Ishikawa (cell line): ENCODE data around the gene ENPP3.

Experiments
- CEBPB ChIP-seq: IDR thresholded peaks from 2 replicates; pipeline ENCODE4 v1.6.1; 2012
- CREB1 ChIP-seq: IDR thresholded peaks from 2 replicates; pipeline ENCODE4 v1.6.1; 2012; ENCODE audit warnings: low read depth
- EGR1 ChIP-seq: IDR thresholded peaks from 2 replicates; pipeline ENCODE4 v1.6.1; 2012
- EP300 ChIP-seq: IDR thresholded peaks from 2 replicates; pipeline ENCODE4 v1.6.1; 2012; ENCODE audit warnings: borderline replicate concordance
- FOXM1 ChIP-seq: IDR thresholded peaks from 2 replicates; pipeline ENCODE4 v1.6.1; 2012; ENCODE audit warnings: low read depth, borderline replicate concordance
- NFIC ChIP-seq: IDR thresholded peaks from 2 replicates; pipeline ENCODE4 v1.6.1; 2012
- RAD21 ChIP-seq: IDR thresholded peaks from 2 replicates; pipeline ENCODE4 v1.6.1; 2012; ENCODE audit warnings: low read depth
- TAF1 ChIP-seq: IDR thresholded peaks from 2 replicates; pipeline ENCODE4 v1.6.1; 2012; ENCODE audit warnings: low read depth, mild to moderate bottlenecking
- TCF12 ChIP-seq: IDR thresholded peaks from 2 replicates; pipeline ENCODE4 v1.6.1; 2012; ENCODE audit warnings: low read depth
- TEAD4 ChIP-seq: IDR thresholded peaks from 2 replicates; pipeline ENCODE4 v1.6.1; 2012
- YY1 ChIP-seq: IDR thresholded peaks from 2 replicates; pipeline ENCODE4 v1.6.1; 2012; ENCODE audit warnings: low read depth
- ZBTB7A ChIP-seq: IDR thresholded peaks from 2 replicates; pipeline ENCODE4 v1.6.1; 2012; ENCODE audit warnings: low read depth
- TF ChIP-seq, protein P1 (sequence below): IDR thresholded peaks from 2 replicates; pipeline ENCODE4 v1.6.1; 2012
- TF ChIP-seq, protein P2 (sequence below): IDR thresholded peaks from 2 replicates; pipeline ENCODE4 v1.6.1; 2012; ENCODE audit warnings: low read depth, mild to moderate bottlenecking
- TF ChIP-seq, protein P3 (sequence below): IDR thresholded peaks from 2 replicates; pipeline ENCODE4 v1.6.1; 2012

Gene ENPP3

DNA sequence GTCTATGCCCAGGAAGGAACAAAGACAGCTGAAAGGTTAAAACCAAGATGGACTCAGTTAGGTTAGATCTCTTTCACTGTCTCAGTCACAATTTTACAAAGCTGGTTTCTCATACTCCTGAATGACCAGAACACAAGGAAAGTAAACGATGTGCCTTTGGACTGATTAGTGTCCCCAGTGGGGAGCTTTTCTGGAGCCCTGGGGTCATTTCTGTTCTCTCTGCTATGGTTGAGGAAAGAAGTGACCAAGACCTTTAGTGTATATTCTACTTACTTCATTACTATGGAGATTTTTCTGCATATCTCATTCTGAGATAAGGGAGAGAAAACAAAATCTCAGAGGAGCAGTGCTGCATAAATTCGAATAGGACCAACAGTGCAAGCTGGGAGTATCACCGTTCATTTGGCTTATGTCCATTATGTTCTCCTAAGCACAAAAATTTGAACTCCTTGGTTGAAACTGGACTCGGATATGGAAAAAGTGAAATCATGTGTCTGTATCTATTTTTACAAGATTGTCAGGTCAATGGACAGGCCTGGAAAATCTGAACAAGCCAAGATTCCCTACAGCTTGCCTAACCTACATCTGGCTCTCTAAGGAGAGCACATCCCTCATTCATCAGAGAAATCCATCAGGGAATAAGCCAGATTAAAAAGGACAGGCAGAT, 136.3 kb downstream of the ENPP3 start:
- no peak for TF ChIP-seq TAF1
- no peak for TF ChIP-seq YY1
- no peak for TF ChIP-seq TCF12
- TF ChIP-seq FOXM1 = no peak
- no peak for TF ChIP-seq RAD21
- TF ChIP-seq NFIC = no peak
- TF ChIP-seq, protein P1, sequence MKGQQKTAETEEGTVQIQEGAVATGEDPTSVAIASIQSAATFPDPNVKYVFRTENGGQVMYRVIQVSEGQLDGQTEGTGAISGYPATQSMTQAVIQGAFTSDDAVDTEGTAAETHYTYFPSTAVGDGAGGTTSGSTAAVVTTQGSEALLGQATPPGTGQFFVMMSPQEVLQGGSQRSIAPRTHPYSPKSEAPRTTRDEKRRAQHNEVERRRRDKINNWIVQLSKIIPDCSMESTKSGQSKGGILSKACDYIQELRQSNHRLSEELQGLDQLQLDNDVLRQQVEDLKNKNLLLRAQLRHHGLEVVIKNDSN = no peak
- no peak for TF ChIP-seq CEBPB

DNA sequence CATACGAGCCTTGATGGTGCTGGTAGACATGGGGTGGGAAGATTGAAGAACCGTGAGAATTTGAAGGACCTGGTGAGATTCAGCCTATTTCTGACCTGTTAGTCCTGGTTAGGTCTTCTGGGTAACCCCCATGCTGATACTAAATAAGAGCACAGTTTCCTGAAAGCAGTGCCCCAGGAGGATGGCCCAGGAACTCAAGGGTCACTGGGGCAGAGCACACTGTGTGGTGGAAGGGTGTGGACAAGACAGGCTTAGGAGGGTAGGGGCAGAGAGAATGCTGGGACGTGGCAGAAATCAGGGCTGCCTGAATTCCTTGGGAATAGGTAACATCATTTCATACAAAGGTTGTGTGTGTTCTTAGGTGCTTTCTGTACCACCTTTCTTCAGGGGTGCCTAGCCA, 138.8 kb downstream of the ENPP3 start:
- TF ChIP-seq TEAD4 (no peak), NFIC (no peak), CEBPB (no peak), TAF1 (no peak), RAD21 (no peak), CREB1 (no peak), YY1 (no peak), EGR1 (no peak), TCF12 (no peak)
- TF ChIP-seq, protein P2, sequence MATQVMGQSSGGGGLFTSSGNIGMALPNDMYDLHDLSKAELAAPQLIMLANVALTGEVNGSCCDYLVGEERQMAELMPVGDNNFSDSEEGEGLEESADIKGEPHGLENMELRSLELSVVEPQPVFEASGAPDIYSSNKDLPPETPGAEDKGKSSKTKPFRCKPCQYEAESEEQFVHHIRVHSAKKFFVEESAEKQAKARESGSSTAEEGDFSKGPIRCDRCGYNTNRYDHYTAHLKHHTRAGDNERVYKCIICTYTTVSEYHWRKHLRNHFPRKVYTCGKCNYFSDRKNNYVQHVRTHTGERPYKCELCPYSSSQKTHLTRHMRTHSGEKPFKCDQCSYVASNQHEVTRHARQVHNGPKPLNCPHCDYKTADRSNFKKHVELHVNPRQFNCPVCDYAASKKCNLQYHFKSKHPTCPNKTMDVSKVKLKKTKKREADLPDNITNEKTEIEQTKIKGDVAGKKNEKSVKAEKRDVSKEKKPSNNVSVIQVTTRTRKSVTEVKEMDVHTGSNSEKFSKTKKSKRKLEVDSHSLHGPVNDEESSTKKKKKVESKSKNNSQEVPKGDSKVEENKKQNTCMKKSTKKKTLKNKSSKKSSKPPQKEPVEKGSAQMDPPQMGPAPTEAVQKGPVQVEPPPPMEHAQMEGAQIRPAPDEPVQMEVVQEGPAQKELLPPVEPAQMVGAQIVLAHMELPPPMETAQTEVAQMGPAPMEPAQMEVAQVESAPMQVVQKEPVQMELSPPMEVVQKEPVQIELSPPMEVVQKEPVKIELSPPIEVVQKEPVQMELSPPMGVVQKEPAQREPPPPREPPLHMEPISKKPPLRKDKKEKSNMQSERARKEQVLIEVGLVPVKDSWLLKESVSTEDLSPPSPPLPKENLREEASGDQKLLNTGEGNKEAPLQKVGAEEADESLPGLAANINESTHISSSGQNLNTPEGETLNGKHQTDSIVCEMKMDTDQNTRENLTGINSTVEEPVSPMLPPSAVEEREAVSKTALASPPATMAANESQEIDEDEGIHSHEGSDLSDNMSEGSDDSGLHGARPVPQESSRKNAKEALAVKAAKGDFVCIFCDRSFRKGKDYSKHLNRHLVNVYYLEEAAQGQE = no peak
- TF ChIP-seq, protein P3, sequence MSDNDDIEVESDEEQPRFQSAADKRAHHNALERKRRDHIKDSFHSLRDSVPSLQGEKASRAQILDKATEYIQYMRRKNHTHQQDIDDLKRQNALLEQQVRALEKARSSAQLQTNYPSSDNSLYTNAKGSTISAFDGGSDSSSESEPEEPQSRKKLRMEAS = no peak
- TF ChIP-seq, protein P1 = no peak

DNA sequence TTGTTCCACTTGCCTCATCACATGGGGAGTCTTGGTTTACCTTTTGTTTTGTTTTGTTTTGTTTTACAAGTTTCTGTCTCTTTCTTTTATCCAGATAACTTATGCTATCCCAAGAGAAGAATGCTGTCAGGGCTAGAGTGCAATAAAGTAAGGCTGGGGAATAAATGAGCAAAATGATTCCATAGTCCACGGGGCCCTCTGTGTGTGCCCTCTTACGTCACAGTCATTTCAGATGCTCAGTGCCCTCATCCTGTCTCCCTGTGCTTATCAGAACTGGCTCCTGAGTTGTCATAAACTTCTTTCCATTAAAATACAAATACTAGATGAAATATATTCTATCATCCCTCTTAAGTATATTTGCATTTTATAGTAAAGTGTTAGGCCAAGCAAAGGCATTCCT, 139.9 kb downstream of the ENPP3 start:
- TF ChIP-seq TAF1 (no peak), RAD21 (no peak), NFIC (no peak), FOXM1 (no peak), EP300 (no peak), ZBTB7A (no peak), YY1 (no peak), TEAD4 (no peak), CREB1 (no peak), EGR1 (no peak), TCF12 (no peak)
- TF ChIP-seq, protein P1 = no peak
- TF ChIP-seq, protein P3 = no peak
- TF ChIP-seq, protein P2 = no peak

DNA sequence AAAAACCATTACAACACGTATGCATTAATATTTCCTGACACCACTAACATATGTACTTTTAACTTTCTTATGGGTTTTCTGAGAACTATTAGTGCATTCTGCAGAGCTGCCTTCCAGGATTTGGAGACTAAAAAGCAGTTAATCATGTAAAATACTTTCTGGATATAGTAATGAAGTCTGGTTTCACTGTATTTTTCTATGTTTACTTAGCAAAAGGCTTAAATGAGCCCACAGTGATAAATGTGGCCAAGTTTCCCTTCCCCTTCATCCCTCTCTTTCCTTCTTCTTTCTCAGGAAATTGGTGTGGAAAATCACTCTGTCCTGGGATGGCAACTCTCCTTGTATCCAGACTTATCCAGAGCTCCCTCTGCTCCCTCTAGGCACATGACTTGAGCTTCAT, 141.1 kb downstream of the ENPP3 start:
- TF ChIP-seq FOXM1 = no peak
- no peak for TF ChIP-seq CREB1
- TF ChIP-seq YY1 = no peak
- TF ChIP-seq, protein P1 = no peak
- no peak for TF ChIP-seq RAD21
- TF ChIP-seq, protein P3 = no peak
- TF ChIP-seq NFIC = no peak
- TF ChIP-seq TCF12 = no peak
- TF ChIP-seq EGR1 = no peak
- TF ChIP-seq EP300 = no peak
- no peak for TF ChIP-seq TAF1
- TF ChIP-seq ZBTB7A = no peak
- no peak for TF ChIP-seq CEBPB
- TF ChIP-seq, protein P2 = no peak
- no peak for TF ChIP-seq TEAD4
